SK-N-SH (cell line): ENCODE data around the gene MAPT. TPM values are rescaled to one million over a fixed set of nuclear protein-coding genes. Genes with fewer than 3 reads are reported as not detected.

Source experiments
- CTCF ChIA-PET: fragments of 300-600, 350-600 bp; formaldehyde crosslinking; extraction: SDS; loops from one replicate; lab custom pipeline; 2021; lab: Yijun Ruan, JAX
- POLR2A ChIA-PET: fragments of 350-600 bp; sonication (Branson Sonifier 250); formaldehyde crosslinking; extraction: SDS; loops from one replicate; lab custom pipeline; 2020; ENCODE audit warnings: antibody characterized with exemption, inconsistent platforms; lab: Yijun Ruan, JAX
- DNase-seq: peaks from one replicate; pipeline ENCODE4 v3.0.0; 2012
- H2AFZ ChIP-seq: fragments of 200-600 bp; sonication (generic); 2 replicates; pipeline ENCODE4 v1.8.1; 2016; ENCODE audit warnings: antibody characterized with exemption, mild to moderate bottlenecking, low read depth
- H3F3A ChIP-seq: fragments of 200-600 bp; sonication (generic); replicated peaks from 2 replicates; pipeline ENCODE3; 2016; ENCODE audit warnings: antibody characterized with exemption, mild to moderate bottlenecking; ENCODE audit not compliant: insufficient read depth
- H3K27ac ChIP-seq, 2 experiments: fragments of 200-500 bp in 1 of 2; fragments of 200-600 bp in 1 of 2; sonication (Bioruptor generic) in 1 of 2; sonication (generic), shearing (Covaris generic) in 1 of 2; 2 replicates each; pipeline versions ENCODE4 v1.5.1 to v1.6.1; 2014 to 2016; ENCODE audit warnings: low read depth in 2 of 2, inconsistent platforms in 1 of 2, low read length in 1 of 2, mild to moderate bottlenecking in 1 of 2, mixed read lengths in 1 of 2
- H3K27me3 ChIP-seq: fragments of 200-600 bp; sonication (generic), shearing (Covaris generic); 2 replicates; pipeline ENCODE4 v1.6.1; 2016; ENCODE audit warnings: mixed run types; ENCODE audit not compliant: insufficient read depth
- H3K36me3 ChIP-seq, 2 experiments: fragments of 200-500 bp in 1 of 2; fragments of 200-600 bp in 1 of 2; sonication (Bioruptor generic) in 1 of 2; sonication (generic) in 1 of 2; replicated peaks in 1 of 2; 2 replicates each; pipeline versions ENCODE3 to v1.5.1; 2014 to 2016; ENCODE audit warnings: low read length in 1 of 2, mild to moderate bottlenecking in 1 of 2; ENCODE audit not compliant: insufficient read depth in 2 of 2, control insufficient read depth in 1 of 2
- H3K4me1 ChIP-seq, 2 experiments: fragments of 200-500 bp in 1 of 2; fragments of 200-600 bp in 1 of 2; sonication (Bioruptor generic) in 1 of 2; sonication (generic), shearing (Covaris generic) in 1 of 2; 2 replicates each; pipeline versions ENCODE4 v1.5.1 to v1.6.1; 2014 to 2016; ENCODE audit warnings: low read depth in 1 of 2, low read length in 1 of 2, mixed run types in 1 of 2; ENCODE audit not compliant: insufficient read depth in 2 of 2, control insufficient read depth in 1 of 2
- H3K4me2 ChIP-seq: fragments of 200-600 bp; sonication (generic), shearing (Covaris generic); 2 replicates; pipeline ENCODE4 v1.6.1; 2017; ENCODE audit warnings: mixed run types
- H3K4me3 ChIP-seq, 2 experiments: fragments of 200-500 bp in 1 of 2; fragments of 200-600 bp in 1 of 2; sonication (Bioruptor generic) in 1 of 2; sonication (generic), shearing (Covaris generic) in 1 of 2; 2 replicates each; pipeline versions ENCODE4 v1.5.1 to v1.8.1; 2014 to 2016; ENCODE audit warnings: low read depth in 2 of 2, inconsistent platforms in 1 of 2, low read length in 1 of 2, mild to moderate bottlenecking in 1 of 2, mixed read lengths in 1 of 2, moderate library complexity in 1 of 2
- H3K79me2 ChIP-seq: fragments of 200-600 bp; sonication (generic); 2 replicates; pipeline ENCODE4 v1.8.1; 2017; ENCODE audit warnings: mild to moderate bottlenecking; ENCODE audit not compliant: insufficient read depth
- H3K9ac ChIP-seq: fragments of 200-600 bp; sonication (generic); 2 replicates; pipeline ENCODE4 v1.6.1; 2017; ENCODE audit warnings: mixed run types
- H3K9me2 ChIP-seq: fragments of 200-600 bp; sonication (generic); 2 replicates; pipeline ENCODE4 v1.6.1; 2017; ENCODE audit warnings: mixed run types
- H3K9me3 ChIP-seq: fragments of 200-600 bp; sonication (generic); 2 replicates; pipeline ENCODE4 v1.6.1; 2017; ENCODE audit warnings: mixed run types, mild to moderate bottlenecking, moderate library complexity
- H4K20me1 ChIP-seq: fragments of 200-600 bp; sonication (generic); 2 replicates; pipeline ENCODE4 v1.6.1; 2017; ENCODE audit warnings: mild to moderate bottlenecking, mixed run types; ENCODE audit not compliant: insufficient read depth
- CHD2 ChIP-seq: fragments of 150-350 bp; IDR thresholded peaks from 2 replicates; pipeline ENCODE4 v1.6.1; 2018; ENCODE audit warnings: low read length; ENCODE audit not compliant: partially characterized antibody
- EZH2phosphoT487 ChIP-seq: fragments of 200-600 bp; sonication (generic); IDR thresholded peaks from 2 replicates; pipeline ENCODE4 v1.6.1; 2017; ENCODE audit warnings: low read depth, mixed run types, mild to moderate bottlenecking, antibody characterized with exemption, moderate library complexity, borderline replicate concordance
- FOXM1 ChIP-seq: IDR thresholded peaks from 2 replicates; pipeline ENCODE4 v1.4.0; 2012; ENCODE audit warnings: low read depth, mild to moderate bottlenecking
- MXI1 ChIP-seq: IDR thresholded peaks from 2 replicates; pipeline ENCODE4 v1.6.1; 2012; ENCODE audit warnings: mild to moderate bottlenecking, low read depth, low read length, improper control_type of control experiment
- POLR2AphosphoS5 ChIP-seq: IDR thresholded peaks from 2 replicates; pipeline ENCODE4 v1.6.1; 2012; ENCODE audit warnings: low read depth, low read length
- RAD21 ChIP-seq: IDR thresholded peaks from 2 replicates; pipeline ENCODE4 v1.6.1; 2012; ENCODE audit warnings: mild to moderate bottlenecking, low read length
- RCOR1 ChIP-seq: fragments of 150-350 bp; IDR thresholded peaks from 2 replicates; pipeline ENCODE4 v1.6.1; 2017; ENCODE audit warnings: antibody characterized with exemption, low read length
- RFX5 ChIP-seq: IDR thresholded peaks from 2 replicates; pipeline ENCODE4 v1.6.1; 2012; ENCODE audit warnings: mild to moderate bottlenecking, improper control_type of control experiment, low read length
- RXRA ChIP-seq: IDR thresholded peaks from 2 replicates; pipeline ENCODE4 v1.4.0; 2012; ENCODE audit warnings: low read depth, mild to moderate bottlenecking, borderline replicate concordance
- SMC3 ChIP-seq: IDR thresholded peaks from 2 replicates; pipeline ENCODE4 v1.6.1; 2012; ENCODE audit warnings: low read depth, low read length, improper control_type of control experiment
- WGBS: methylation state at CpG from one replicate; pipeline ENCODE4 v1.1.6; 2017; ENCODE audit warnings: low lambda C conversion rate; 5-methylcytosine and 5-hydroxymethylcytosine counted together
- polyA plus RNA-seq, 3 experiments: library from polyadenylated mRNA; depleted of rRNA; stranded (reverse); fragments of >200 nt; gene quantifications; 2 replicates each; pipeline ENCODE4 v1.2.3, GENCODE V29; 2012
- TF ChIP-seq, protein P1 (sequence below): IDR thresholded peaks from 2 replicates; pipeline ENCODE4 v1.4.0; 2012; ENCODE audit warnings: low read depth, borderline replicate concordance
- TF ChIP-seq, protein P2 (sequence below): IDR thresholded peaks from 2 replicates; pipeline ENCODE4; 2012
- TF ChIP-seq, protein P3 (sequence below): IDR thresholded peaks from 2 replicates; pipeline ENCODE4 v1.4.0; 2012; ENCODE audit warnings: low read depth, borderline replicate concordance

Gene MAPT
- polyA plus RNA-seq, 1 of the 3 experiments (the other 2 are of a cell fraction): 0.74 TPM

DNA sequence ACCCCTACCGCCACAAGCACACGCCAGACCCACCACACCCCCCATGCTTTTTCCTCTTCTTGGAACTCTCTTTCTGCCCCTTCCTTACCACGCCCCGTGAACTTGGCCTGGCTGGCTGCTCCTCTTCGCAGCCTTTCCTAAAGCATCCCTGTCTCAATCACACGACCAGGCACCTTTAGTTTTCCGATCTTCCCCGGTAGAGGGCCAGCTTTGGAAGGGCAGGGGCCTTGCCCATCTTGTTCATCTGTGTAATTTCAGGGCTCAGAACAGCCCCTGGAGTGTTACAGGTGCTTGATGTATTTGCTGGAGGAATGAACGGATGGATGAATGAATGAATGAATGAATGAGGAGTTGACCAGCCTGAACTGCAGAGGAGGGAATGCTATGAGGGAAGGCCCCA is 45.9 kb upstream of the MAPT start:
- Histone ChIP-seq H3K79me2 (no peaks in the 10 kb centered on the region), H3K4me2 (no peak overlapping the region), H3K4me3 (no peak overlapping the region), H3K27ac (peak overlapping the region in 1 of 2 experiments; percentile 73; a peak in 2 of 4 replicates), H3K4me1 (peaks cover 0 to 15% of the 10 kb centered on the region in 2 experiments; a peak in 1 of 4 replicates), H2AFZ (no peak overlapping the region), H3K27me3 (peaks cover 12% of the 10 kb centered on the region), H3K9ac (no peak overlapping the region), H3K9me2 (no peaks in the 10 kb centered on the region), H3K9me3 (no peaks in the 10 kb centered on the region), H4K20me1 (no peaks in the 10 kb centered on the region), H3F3A (no peaks in the 10 kb centered on the region), H3K36me3 (no peaks in the 10 kb centered on the region)
- TF ChIP-seq CHD2 (no peak), POLR2AphosphoS5 (no peak), FOXM1 (no peak), RFX5 (no peak), RXRA (no peak), MXI1 (no peak), EZH2phosphoT487 (no peak), RAD21 (no peak), SMC3 (no peak), RCOR1 (no peak)
- TF ChIP-seq, protein P1, sequence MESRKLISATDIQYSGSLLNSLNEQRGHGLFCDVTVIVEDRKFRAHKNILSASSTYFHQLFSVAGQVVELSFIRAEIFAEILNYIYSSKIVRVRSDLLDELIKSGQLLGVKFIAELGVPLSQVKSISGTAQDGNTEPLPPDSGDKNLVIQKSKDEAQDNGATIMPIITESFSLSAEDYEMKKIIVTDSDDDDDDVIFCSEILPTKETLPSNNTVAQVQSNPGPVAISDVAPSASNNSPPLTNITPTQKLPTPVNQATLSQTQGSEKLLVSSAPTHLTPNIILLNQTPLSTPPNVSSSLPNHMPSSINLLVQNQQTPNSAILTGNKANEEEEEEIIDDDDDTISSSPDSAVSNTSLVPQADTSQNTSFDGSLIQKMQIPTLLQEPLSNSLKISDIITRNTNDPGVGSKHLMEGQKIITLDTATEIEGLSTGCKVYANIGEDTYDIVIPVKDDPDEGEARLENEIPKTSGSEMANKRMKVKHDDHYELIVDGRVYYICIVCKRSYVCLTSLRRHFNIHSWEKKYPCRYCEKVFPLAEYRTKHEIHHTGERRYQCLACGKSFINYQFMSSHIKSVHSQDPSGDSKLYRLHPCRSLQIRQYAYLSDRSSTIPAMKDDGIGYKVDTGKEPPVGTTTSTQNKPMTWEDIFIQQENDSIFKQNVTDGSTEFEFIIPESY: no peak
- TF ChIP-seq, protein P2, sequence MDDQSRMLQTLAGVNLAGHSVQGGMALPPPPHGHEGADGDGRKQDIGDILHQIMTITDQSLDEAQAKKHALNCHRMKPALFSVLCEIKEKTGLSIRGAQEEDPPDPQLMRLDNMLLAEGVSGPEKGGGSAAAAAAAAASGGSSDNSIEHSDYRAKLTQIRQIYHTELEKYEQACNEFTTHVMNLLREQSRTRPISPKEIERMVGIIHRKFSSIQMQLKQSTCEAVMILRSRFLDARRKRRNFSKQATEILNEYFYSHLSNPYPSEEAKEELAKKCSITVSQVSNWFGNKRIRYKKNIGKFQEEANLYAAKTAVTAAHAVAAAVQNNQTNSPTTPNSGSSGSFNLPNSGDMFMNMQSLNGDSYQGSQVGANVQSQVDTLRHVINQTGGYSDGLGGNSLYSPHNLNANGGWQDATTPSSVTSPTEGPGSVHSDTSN: no peak
- TF ChIP-seq, protein P3, sequence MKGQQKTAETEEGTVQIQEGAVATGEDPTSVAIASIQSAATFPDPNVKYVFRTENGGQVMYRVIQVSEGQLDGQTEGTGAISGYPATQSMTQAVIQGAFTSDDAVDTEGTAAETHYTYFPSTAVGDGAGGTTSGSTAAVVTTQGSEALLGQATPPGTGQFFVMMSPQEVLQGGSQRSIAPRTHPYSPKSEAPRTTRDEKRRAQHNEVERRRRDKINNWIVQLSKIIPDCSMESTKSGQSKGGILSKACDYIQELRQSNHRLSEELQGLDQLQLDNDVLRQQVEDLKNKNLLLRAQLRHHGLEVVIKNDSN: no peak
- peak; percentile 37 for DNase-seq
- ChIA-PET POLR2A (interaction anchor here (1.1 to 1.3 kb wide), 2 partner anchors 10 to 12 kb away, joined by 3 to 4 read pairs; no protein-coding TSS in a partner anchor), CTCF (interaction anchor here (1.1 to 17.2 kb wide), 6 partner anchors 9 to 208 kb away, joined by 3 to 327 read pairs (median 6); no protein-coding TSS in a partner anchor)
- 75% methylated on average over 9 of the region's 9 CpGs for WGBS
